Middle frontal gyrus (tissue), 1 donor: Measurements from ENCODE around the gene SNCB.

Source experiments
- DNase-seq: peaks from one replicate; pipeline ENCODE4 v3.0.0-alpha.2; 2015; ENCODE audit warnings: low spot score; ENCODE audit errors: extremely low spot score

SNCB gene

GRCh38 chr5:176644878-176645670, 14.7 kb upstream of the SNCB start:
- DNase-seq = no peak

- no peak for DNase-seq
Measured at GRCh38 chr5:176644294-176644693, 14.0 kb upstream of the SNCB start.

GRCh38 chr5:176643491-176644219, 13.3 kb upstream of the SNCB start:
- no peak for DNase-seq

- DNase-seq = no peak
Measured at GRCh38 chr5:176642675-176643490, 12.5 kb upstream of the SNCB start.

GRCh38 chr5:176640616-176641015, 10.3 kb upstream of the SNCB start:
- DNase-seq = no peak

- DNase-seq = no peak
Measured at GRCh38 chr5:176639981-176640380, 9.6 kb upstream of the SNCB start.

- no peak for DNase-seq
Measured at GRCh38 chr5:176639208-176639607, 8.9 kb upstream of the SNCB start.

GRCh38 chr5:176638437-176638836, 8.1 kb upstream of the SNCB start:
- DNase-seq = no peak

- DNase-seq = no peak
Measured at GRCh38 chr5:176637556-176637955, 7.2 kb upstream of the SNCB start.

- no peak for DNase-seq
Measured at GRCh38 chr5:176636426-176636825, 6.1 kb upstream of the SNCB start.

GRCh38 chr5:176633598-176633997, 3.3 kb upstream of the SNCB start:
- no peak for DNase-seq

- no peak for DNase-seq
Measured at GRCh38 chr5:176632745-176633144, 2.4 kb upstream of the SNCB start.

GRCh38 chr5:176631383-176632200, 1.3 kb upstream of the SNCB start:
- no peak for DNase-seq

GRCh38 chr5:176630681-176631222, 418 bp upstream of the SNCB start:
- no peak for DNase-seq

GRCh38 chr5:176629317-176629852, 949 bp downstream of the SNCB start:
- DNase-seq = no peak

GRCh38 chr5:176628406-176629228, 1.7 kb downstream of the SNCB start:
- no peak for DNase-seq

- no peak for DNase-seq
Measured at GRCh38 chr5:176627582-176627981, 2.8 kb downstream of the SNCB start.

GRCh38 chr5:176626876-176627236, 3.5 kb downstream of the SNCB start:
- DNase-seq = no peak

GRCh38 chr5:176625966-176626875, 4.1 kb downstream of the SNCB start:
- DNase-seq = no peak
